ENCODE measurements around the gene TMPRSS2.
"Not testable (repeated sequence)": the region's sequence is repeated elsewhere in the genome, so short reads cannot be mapped to it uniquely, and the experiment has no call there.

TMPRSS2 gene

GRCh38 chr21:41422546-41423304, 85.2 kb downstream of the TMPRSS2 start:
- no peak for DNase-seq

- not testable (repeated sequence) for DNase-seq
Measured at GRCh38 chr21:41420998-41421397, 87.0 kb downstream of the TMPRSS2 start.

DNA sequence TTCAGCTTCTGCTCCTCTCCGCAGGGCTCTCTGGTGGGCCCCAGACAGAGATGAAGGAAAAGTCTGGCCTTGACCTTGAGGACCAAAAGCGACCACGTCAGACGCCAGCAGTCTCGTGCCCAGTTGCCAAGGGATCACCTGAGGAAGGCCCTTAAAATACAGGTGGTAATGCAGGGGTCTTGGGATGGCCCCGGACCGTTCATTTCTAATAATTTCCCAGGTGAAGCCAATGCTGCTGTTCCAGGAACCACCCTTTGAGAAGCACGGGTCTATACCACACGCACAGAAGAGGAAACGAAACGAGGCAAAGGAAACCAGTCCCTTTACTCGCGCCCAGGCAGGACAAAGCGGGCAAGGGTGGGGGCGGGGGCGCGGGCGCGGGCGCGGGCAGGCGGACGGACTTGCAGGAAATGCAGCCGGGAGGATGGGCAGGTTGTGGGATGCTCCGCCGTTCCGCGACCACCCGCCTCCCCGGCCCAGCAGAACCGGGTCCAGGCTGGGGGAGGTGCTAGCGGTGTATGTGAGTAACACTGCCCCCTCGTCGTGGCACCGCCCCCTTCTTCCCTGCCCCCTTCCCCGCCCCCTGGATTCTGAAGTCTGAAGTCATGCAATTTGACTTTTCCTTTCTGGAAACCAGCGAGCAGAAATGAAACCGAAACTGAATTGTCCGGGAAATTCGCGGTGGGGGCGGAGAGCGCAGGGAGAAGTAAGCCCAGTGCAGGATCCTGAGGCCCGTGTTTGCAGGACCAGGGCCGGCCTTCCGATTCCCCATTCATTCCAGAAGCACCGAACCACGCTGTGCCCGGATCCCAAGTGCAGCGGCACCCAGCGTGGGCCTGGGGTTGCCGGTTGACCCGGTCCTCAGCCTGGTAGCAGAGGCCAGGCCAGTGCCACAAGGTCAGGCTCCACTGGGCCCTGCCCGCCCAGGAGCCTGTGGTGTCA, 87.8 kb downstream of the TMPRSS2 start:
- DNase-seq, result no peak

DNA sequence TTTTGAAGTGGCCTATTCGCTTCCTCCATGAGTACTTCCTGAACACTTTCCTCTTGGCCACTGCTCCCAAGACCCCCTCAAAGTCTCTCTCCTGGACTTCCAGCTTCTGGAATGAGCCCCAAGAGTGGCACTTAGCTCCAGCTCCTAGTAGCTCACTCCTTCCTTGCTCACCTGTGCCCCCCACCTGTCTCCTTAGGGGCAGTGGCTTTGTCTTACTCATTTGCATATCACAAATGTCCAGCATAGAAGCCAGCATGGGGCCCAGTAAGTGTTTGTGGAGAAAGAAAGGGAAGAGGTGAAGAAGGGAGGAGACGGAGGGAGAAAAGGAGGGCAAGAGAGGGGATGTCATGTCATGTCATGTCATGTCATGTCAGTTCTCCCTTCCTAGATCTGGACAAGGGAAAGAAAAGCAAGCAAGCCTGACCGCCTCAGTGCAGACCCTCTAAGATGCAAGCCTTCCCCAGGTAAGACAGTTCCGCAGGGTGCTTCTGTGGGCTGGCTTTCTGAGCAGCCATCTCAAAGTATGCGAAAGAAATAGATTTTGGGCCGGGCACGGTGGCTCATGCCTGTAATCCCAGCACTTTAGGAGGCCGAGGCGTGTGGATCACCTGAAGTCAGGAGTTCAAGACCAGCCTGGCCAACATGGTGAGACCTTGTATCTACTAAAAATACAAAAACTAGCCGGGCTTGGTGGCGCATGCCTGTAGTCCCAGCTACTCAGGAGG, 88.8 kb downstream of the TMPRSS2 start:
- DNase-seq, result no peak

GRCh38 chr21:41418393-41418792, 89.6 kb downstream of the TMPRSS2 start:
- DNase-seq, result no peak

GRCh38 chr21:41417505-41417904, 90.5 kb downstream of the TMPRSS2 start:
- not testable (repeated sequence) for DNase-seq

All from cortex of kidney (tissue), 1 donor.